Panc1 (cell line): ENCODE data around the gene CAV3. TPM values are rescaled to one million over a fixed set of nuclear protein-coding genes. Genes with fewer than 3 reads are reported as not detected.

ENCODE experiments used
- ATAC-seq: fragments of 200-7000 bp; cut with Tn5 transposase; 2 replicates; pipeline ENCODE4 v1.9.1; 2020; ENCODE audit warnings: mild to moderate bottlenecking, moderate library complexity
- BruUV-seq: library from RNA; stranded (reverse); fragments of 400-500 nt; replicated peaks from 2 replicates; lab custom pipeline; 2021; lab: Mats Ljungman, UMichigan
- CTCF ChIA-PET: fragments of 300-600 bp; sonication (Branson Sonifier 250); formaldehyde crosslinking; loops from one replicate; lab custom pipeline; 2022; ENCODE audit warnings: antibody characterized with exemption; lab: Charles Lee
- POLR2A ChIA-PET: fragments of 300-600 bp; sonication (Branson Sonifier 250); formaldehyde crosslinking; loops from one replicate; lab custom pipeline; 2022; ENCODE audit warnings: antibody characterized with exemption; lab: Charles Lee
- DNase-seq: peaks from one replicate; pipeline ENCODE4 v3.0.0-alpha.2; 2010; ENCODE audit warnings: low read depth, low spot score
- H3K27ac ChIP-seq: 2 replicates; pipeline ENCODE4 v1.5.1; 2011; ENCODE audit warnings: mild to moderate bottlenecking, low read length, inconsistent platforms
- H3K27me3 ChIP-seq: fragments of 200-500 bp; sonication (Bioruptor generic); 2 replicates; pipeline ENCODE4 v1.6.0; 2014; ENCODE audit warnings: low read length, inconsistent platforms; ENCODE audit not compliant: control insufficient read depth, insufficient read depth
- H3K36me3 ChIP-seq: fragments of 200-500 bp; sonication (Bioruptor generic); 2 replicates; pipeline ENCODE4 v1.5.1; 2014; ENCODE audit warnings: inconsistent platforms, mild to moderate bottlenecking, low read length, moderate library complexity; ENCODE audit not compliant: control insufficient read depth, insufficient read depth
- H3K4me1 ChIP-seq: 2 replicates; pipeline ENCODE4 v1.5.1; 2011; ENCODE audit warnings: inconsistent platforms, mild to moderate bottlenecking, low read length, moderate library complexity; ENCODE audit not compliant: control insufficient read depth, insufficient read depth
- H3K4me3 ChIP-seq, 2 experiments: 2 replicates each; pipeline ENCODE4 v1.5.1; 2011 to 2012; ENCODE audit warnings: low read depth in 2 of 2, low read length in 2 of 2, mild to moderate bottlenecking in 2 of 2, inconsistent platforms in 1 of 2, moderate library complexity in 1 of 2
- H3K9me3 ChIP-seq: fragments of 200-500 bp; sonication (Bioruptor generic); 2 replicates; pipeline ENCODE4 v1.5.1; 2014; ENCODE audit warnings: low read depth, mild to moderate bottlenecking, inconsistent platforms, low read length, moderate library complexity; ENCODE audit not compliant: control insufficient read depth, insufficient read depth
- POLR2AphosphoS5 ChIP-seq: IDR thresholded peaks from 2 replicates; pipeline ENCODE4 v1.6.1; 2012; ENCODE audit warnings: mild to moderate bottlenecking, low read depth, low read length, moderate library complexity
- SIN3A ChIP-seq: IDR thresholded peaks from 2 replicates; pipeline ENCODE4 v1.6.1; 2012; ENCODE audit warnings: low read depth, mild to moderate bottlenecking, low read length, moderate library complexity, borderline replicate concordance; ENCODE audit not compliant: insufficient read depth
- TCF7L2 ChIP-seq: IDR thresholded peaks from 2 replicates; pipeline ENCODE4 v1.6.1; 2011; ENCODE audit warnings: mild to moderate bottlenecking, low read depth, low read length, inconsistent platforms
- in situ Hi-C: cut with HindIII; loops from 2 replicates; pipeline ENCODE4 v1.10.0; 2016; ENCODE audit warnings: low sequenced_read_pairs, low pct_unique_long_range_greater_than_20kb
- intact Hi-C: fragments of 100-400 bp; cut with micrococcal nuclease; formaldehyde crosslinking; loops from one replicate; pipeline ENCODE4 v1.10.0; 2022; ENCODE audit not compliant: unreplicated experiment
- total RNA-seq: library from RNA; stranded (reverse); gene quantifications from one replicate; pipeline ENCODE4 v1.2.1, GENCODE V29; 2021; ENCODE audit not compliant: unreplicated experiment
- TF ChIP-seq, protein P1 (sequence below): fragments of 450-650 bp; IDR thresholded peaks from 2 replicates; pipeline ENCODE4 v1.5.1; 2017; ENCODE audit warnings: mild to moderate bottlenecking
- TF ChIP-seq, protein P2 (sequence below), 2 experiments: IDR thresholded peaks; 2 replicates each; pipeline ENCODE4 v1.6.1; 2011 to 2012; ENCODE audit warnings: low read depth in 2 of 2, control low read depth in 1 of 2, low read length in 1 of 2, mild to moderate bottlenecking in 1 of 2, moderate library complexity in 1 of 2; ENCODE audit not compliant: insufficient read depth in 1 of 2

The CAV3 gene
- total RNA-seq, 1 experiment from 2014 or later: not detected

DNA sequence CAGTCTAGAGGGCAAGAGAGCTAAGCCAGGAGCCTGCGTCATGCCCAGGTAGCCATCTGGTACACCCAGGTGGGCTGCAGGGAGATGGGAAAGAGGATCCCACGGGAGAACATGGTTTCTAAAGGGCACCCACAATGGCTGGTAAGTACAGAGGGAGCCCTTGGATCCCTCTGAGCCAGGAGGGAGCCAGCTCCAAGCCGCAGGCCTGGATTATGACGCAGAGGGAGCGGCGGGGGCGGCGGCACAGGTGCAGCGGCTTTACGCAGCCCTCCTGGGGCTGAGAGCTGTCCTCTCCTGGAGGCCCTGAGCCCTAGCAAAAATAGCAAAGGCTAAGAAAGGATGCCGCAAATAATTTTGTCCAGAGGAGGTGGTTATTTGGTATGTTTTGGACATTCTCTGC is 2.8 kb downstream of the CAV3 start:
- CTCF ChIA-PET: no interaction called here
- intact Hi-C loops (no loop called here), in situ Hi-C loops (no loop called here)
- no peak for DNase-seq
- Histone ChIP-seq H3K4me3 (no peak overlapping the region), H3K27ac (no peak overlapping the region), H3K9me3 (no peaks in the 10 kb centered on the region), H3K36me3 (no peaks in the 10 kb centered on the region), H3K4me1 (peaks cover 5% of the 10 kb centered on the region), H3K27me3 (no peaks in the 10 kb centered on the region)
- TF ChIP-seq, protein P1, sequence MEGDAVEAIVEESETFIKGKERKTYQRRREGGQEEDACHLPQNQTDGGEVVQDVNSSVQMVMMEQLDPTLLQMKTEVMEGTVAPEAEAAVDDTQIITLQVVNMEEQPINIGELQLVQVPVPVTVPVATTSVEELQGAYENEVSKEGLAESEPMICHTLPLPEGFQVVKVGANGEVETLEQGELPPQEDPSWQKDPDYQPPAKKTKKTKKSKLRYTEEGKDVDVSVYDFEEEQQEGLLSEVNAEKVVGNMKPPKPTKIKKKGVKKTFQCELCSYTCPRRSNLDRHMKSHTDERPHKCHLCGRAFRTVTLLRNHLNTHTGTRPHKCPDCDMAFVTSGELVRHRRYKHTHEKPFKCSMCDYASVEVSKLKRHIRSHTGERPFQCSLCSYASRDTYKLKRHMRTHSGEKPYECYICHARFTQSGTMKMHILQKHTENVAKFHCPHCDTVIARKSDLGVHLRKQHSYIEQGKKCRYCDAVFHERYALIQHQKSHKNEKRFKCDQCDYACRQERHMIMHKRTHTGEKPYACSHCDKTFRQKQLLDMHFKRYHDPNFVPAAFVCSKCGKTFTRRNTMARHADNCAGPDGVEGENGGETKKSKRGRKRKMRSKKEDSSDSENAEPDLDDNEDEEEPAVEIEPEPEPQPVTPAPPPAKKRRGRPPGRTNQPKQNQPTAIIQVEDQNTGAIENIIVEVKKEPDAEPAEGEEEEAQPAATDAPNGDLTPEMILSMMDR: no peak
- TF ChIP-seq POLR2AphosphoS5: no peak
- POLR2A ChIA-PET: no interaction called here
- BruUV-seq: no TSS peak
- ATAC-seq: no peak

DNA sequence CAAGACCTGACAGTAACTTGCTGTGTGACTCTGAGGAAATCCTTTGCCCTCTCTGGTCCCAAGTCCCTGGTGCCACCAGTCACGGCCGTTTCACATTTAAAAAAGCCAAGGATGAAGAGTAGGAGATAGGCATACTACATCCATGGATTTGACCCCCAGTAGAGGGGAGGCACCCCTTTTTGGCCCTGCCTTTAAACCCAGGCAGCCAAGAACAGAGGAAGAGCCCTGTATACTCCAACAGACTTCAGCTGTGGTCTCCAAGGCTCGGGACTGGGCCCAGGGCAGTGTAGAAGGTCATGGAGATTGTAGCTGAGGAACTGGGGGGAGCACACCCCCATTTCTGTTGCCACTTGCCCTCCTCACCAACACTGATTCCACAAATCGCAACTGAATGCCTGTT is 3.7 kb downstream of the CAV3 start:
- Histone ChIP-seq H3K4me1 (peaks cover 5% of the 10 kb centered on the region), H3K27me3 (no peaks in the 10 kb centered on the region), H3K27ac (no peak overlapping the region), H3K4me3 (no peak overlapping the region), H3K36me3 (no peaks in the 10 kb centered on the region), H3K9me3 (no peaks in the 10 kb centered on the region)
- ChIA-PET POLR2A (no interaction called here), CTCF (no interaction called here)
- DNase-seq (no peak), ATAC-seq (no peak)
- intact Hi-C loops (no loop called here), in situ Hi-C loops (no loop called here)
- no peak for TF ChIP-seq POLR2AphosphoS5
- no peak for TF ChIP-seq TCF7L2
- TF ChIP-seq SIN3A: no peak
- TF ChIP-seq, protein P1: no peak
- TF ChIP-seq, protein P2, sequence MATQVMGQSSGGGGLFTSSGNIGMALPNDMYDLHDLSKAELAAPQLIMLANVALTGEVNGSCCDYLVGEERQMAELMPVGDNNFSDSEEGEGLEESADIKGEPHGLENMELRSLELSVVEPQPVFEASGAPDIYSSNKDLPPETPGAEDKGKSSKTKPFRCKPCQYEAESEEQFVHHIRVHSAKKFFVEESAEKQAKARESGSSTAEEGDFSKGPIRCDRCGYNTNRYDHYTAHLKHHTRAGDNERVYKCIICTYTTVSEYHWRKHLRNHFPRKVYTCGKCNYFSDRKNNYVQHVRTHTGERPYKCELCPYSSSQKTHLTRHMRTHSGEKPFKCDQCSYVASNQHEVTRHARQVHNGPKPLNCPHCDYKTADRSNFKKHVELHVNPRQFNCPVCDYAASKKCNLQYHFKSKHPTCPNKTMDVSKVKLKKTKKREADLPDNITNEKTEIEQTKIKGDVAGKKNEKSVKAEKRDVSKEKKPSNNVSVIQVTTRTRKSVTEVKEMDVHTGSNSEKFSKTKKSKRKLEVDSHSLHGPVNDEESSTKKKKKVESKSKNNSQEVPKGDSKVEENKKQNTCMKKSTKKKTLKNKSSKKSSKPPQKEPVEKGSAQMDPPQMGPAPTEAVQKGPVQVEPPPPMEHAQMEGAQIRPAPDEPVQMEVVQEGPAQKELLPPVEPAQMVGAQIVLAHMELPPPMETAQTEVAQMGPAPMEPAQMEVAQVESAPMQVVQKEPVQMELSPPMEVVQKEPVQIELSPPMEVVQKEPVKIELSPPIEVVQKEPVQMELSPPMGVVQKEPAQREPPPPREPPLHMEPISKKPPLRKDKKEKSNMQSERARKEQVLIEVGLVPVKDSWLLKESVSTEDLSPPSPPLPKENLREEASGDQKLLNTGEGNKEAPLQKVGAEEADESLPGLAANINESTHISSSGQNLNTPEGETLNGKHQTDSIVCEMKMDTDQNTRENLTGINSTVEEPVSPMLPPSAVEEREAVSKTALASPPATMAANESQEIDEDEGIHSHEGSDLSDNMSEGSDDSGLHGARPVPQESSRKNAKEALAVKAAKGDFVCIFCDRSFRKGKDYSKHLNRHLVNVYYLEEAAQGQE (IDR thresholded peaks at IDR 0.05; ENCODE audit: insufficient read depth in 1 of 2, low read depth in 2 of 2, low read length in 1 of 2): no peak
- no TSS peak for BruUV-seq

DNA sequence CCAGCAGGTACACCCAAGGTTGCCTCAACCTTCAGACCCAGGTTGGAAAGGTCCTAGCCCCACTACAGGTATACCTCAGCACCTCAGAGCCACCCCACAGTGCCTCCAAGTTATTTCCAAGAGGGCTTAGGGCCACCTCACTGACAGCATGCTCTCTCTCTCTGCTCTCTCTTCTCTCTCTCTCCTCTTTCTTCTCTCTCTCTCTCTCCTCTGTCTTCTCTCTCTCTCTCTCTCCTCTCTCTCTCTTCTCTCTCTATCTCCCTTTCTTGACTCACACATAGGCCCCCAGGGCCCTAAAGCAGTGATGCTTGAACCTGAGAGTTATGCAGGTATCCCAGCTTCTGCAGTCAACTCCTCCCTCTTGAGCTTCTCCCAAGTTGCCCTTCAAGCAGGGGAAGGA is 4.2 kb downstream of the CAV3 start:
- DNase-seq (no peak), ATAC-seq (no peak)
- ChIA-PET POLR2A (no interaction called here), CTCF (no interaction called here)
- H3K27ac ChIP-seq: no peak overlapping the region
- BruUV-seq: no TSS peak
- no peak overlapping the region for H3K4me3 ChIP-seq
- peaks cover 5% of the 10 kb centered on the region for H3K4me1 ChIP-seq
- intact Hi-C loops: no loop called here
- no peaks in the 10 kb centered on the region for H3K27me3 ChIP-seq
- H3K9me3 ChIP-seq: no peaks in the 10 kb centered on the region
- in situ Hi-C loops: no loop called here
- H3K36me3 ChIP-seq: no peaks in the 10 kb centered on the region
- TF ChIP-seq, protein P2 (IDR thresholded peaks at IDR 0.05; ENCODE audit: insufficient read depth in 1 of 2, low read depth in 2 of 2, low read length in 1 of 2): no peak
- TF ChIP-seq, protein P1: no peak
- no peak for TF ChIP-seq SIN3A
- no peak for TF ChIP-seq POLR2AphosphoS5
- TF ChIP-seq TCF7L2: no peak
